GM23338 (cell line): Measurements from ENCODE around the gene ITGA7. TPM values are rescaled to one million over a fixed set of nuclear protein-coding genes. Genes with fewer than 3 reads are reported as not detected.

Source experiments
- ATAC-seq: fragments of 200-7000 bp; cut with Tn5 transposase; 3 replicates; pipeline ENCODE4 v1.9.1; 2020
- DNase-seq: peaks from one replicate; pipeline ENCODE4 v3.0.0-alpha.2; 2015; ENCODE audit warnings: low spot score
- H2AFZ ChIP-seq: fragments of 200-600 bp; sonication (generic); 2 replicates; pipeline ENCODE4 v1.8.0; 2016; ENCODE audit warnings: antibody characterized with exemption, mild to moderate bottlenecking, moderate library complexity
- H3F3A ChIP-seq: fragments of 200-600 bp; sonication (generic); replicated peaks from 2 replicates; pipeline ENCODE4 v1.8.0; 2017; ENCODE audit warnings: antibody characterized with exemption, mixed run types, low read depth
- H3K27ac ChIP-seq: fragments of 200-600 bp; sonication (generic); 2 replicates; pipeline ENCODE4 v1.6.1; 2016; ENCODE audit warnings: low read depth
- H3K27me3 ChIP-seq: fragments of 200-600 bp; sonication (generic); 2 replicates; pipeline ENCODE4 v1.8.0; 2016; ENCODE audit warnings: mild to moderate bottlenecking, mixed run types, moderate library complexity; ENCODE audit not compliant: insufficient read depth
- H3K36me3 ChIP-seq: fragments of 200-600 bp; sonication (generic); 2 replicates; pipeline ENCODE4 v1.8.0; 2016; ENCODE audit warnings: mild to moderate bottlenecking; ENCODE audit not compliant: insufficient read depth
- H3K4me1 ChIP-seq: fragments of 200-600 bp; sonication (generic); 2 replicates; pipeline ENCODE4 v1.8.0; 2016; ENCODE audit warnings: mild to moderate bottlenecking, moderate library complexity; ENCODE audit not compliant: insufficient read depth
- H3K4me2 ChIP-seq: fragments of 200-600 bp; sonication (generic); 2 replicates; pipeline ENCODE4 v1.7.1; 2017; ENCODE audit warnings: mixed run types
- H3K4me3 ChIP-seq: fragments of 200-600 bp; sonication (generic); 2 replicates; pipeline ENCODE4 v1.6.1; 2016; ENCODE audit warnings: mixed run types
- H3K79me2 ChIP-seq: fragments of 200-600 bp; sonication (generic); replicated peaks from 2 replicates; pipeline ENCODE4 v1.8.0; 2017; ENCODE audit warnings: mild to moderate bottlenecking; ENCODE audit not compliant: insufficient read depth
- H3K9me2 ChIP-seq: fragments of 200-600 bp; sonication (generic); 2 replicates; pipeline ENCODE4 v1.8.0; 2017; ENCODE audit not compliant: insufficient read depth
- H4K20me1 ChIP-seq: fragments of 200-600 bp; sonication (generic); replicated peaks from 2 replicates; pipeline ENCODE4 v1.8.0; 2017; ENCODE audit warnings: mild to moderate bottlenecking; ENCODE audit not compliant: insufficient read depth
- H3K27ac Mint-ChIP-seq: 2 replicates; pipeline ENCODE4 v1.8.0; 2020; ENCODE audit warnings: inconsistent platforms, mild to moderate bottlenecking, moderate library complexity, mixed read lengths
- H3K27me3 Mint-ChIP-seq: 3 replicates; pipeline ENCODE4 v1.8.0; 2022; ENCODE audit warnings: low read depth, mild to moderate bottlenecking, moderate library complexity, mixed read lengths, inconsistent platforms; ENCODE audit not compliant: insufficient read depth, poor library complexity
- H3K36me3 Mint-ChIP-seq: 3 replicates; pipeline ENCODE4 v1.8.0; 2021; ENCODE audit warnings: low read depth, mild to moderate bottlenecking, inconsistent platforms, moderate library complexity, mixed read lengths
- H3K4me1 Mint-ChIP-seq: 3 replicates; pipeline ENCODE4 v1.8.0; 2020; ENCODE audit warnings: mild to moderate bottlenecking, inconsistent platforms, mixed read lengths
- H3K4me3 Mint-ChIP-seq: 3 replicates; pipeline ENCODE4 v1.8.0; 2021; ENCODE audit warnings: moderate library complexity, mild to moderate bottlenecking, inconsistent platforms, mixed read lengths
- H3K9me3 Mint-ChIP-seq: 3 replicates; pipeline ENCODE4 v1.8.0; 2020; ENCODE audit warnings: moderate library complexity, mild to moderate bottlenecking, inconsistent platforms, mixed read lengths
- CTCF ChIP-seq, 2 experiments: fragments of 200-600 bp in 1 of 2; sonication (generic) in 1 of 2; conservative IDR thresholded peaks; 2 replicates each; pipeline versions ENCODE4 v1.5.1 to v1.6.1; 2016 to 2017; ENCODE audit warnings: antibody characterized with exemption in 2 of 2, low read depth in 2 of 2, mild to moderate bottlenecking in 2 of 2, moderate library complexity in 1 of 2
- JUNB ChIP-seq: IDR thresholded peaks from one replicate; pipeline ENCODE4 v1.6.1; 2016; ENCODE audit warnings: antibody characterized with exemption; ENCODE audit not compliant: unreplicated experiment
- NANOG ChIP-seq: IDR thresholded peaks from 2 replicates; pipeline ENCODE4 v1.6.1; 2016; ENCODE audit warnings: antibody characterized with exemption, borderline replicate concordance
- REST ChIP-seq: IDR thresholded peaks from one replicate; pipeline ENCODE4 v1.6.1; 2018; ENCODE audit warnings: antibody characterized with exemption; ENCODE audit not compliant: unreplicated experiment
- ZNF114 ChIP-seq: fragments of 250-450 bp; sonication (Bioruptor Pico); IDR thresholded peaks from 2 replicates; pipeline ENCODE4 v1.5.0; 2020; ENCODE audit warnings: mild to moderate bottlenecking, moderate library complexity
- ZNF331 ChIP-seq: fragments of 250-450 bp; sonication (Bioruptor Pico); IDR thresholded peaks from 2 replicates; pipeline ENCODE4 v1.5.0; 2020; ENCODE audit warnings: low read depth, mild to moderate bottlenecking, moderate library complexity
- polyA plus RNA-seq: library from polyadenylated mRNA; unstranded; fragments of >200 nt; fragmentation: Nextera tagmentation; extraction: Ambion mirVana; gene quantifications from 2 replicates; pipeline ENCODE4 v1.2.1, GENCODE V29; 2016
- total RNA-seq: library from RNA; depleted of rRNA; stranded (reverse); fragments of >200 nt; shearing (Covaris generic); gene quantifications from 2 replicates; pipeline ENCODE4 v1.2.3, GENCODE V29; 2014
- TF ChIP-seq, protein P1 (sequence below): IDR thresholded peaks from 2 replicates; pipeline ENCODE4 v1.6.1; 2016; ENCODE audit warnings: antibody characterized with exemption

ITGA7 gene
- total and polyA plus RNA-seq, 2 experiments from 2014 or later: 20.0 to 49.1 TPM

DNA sequence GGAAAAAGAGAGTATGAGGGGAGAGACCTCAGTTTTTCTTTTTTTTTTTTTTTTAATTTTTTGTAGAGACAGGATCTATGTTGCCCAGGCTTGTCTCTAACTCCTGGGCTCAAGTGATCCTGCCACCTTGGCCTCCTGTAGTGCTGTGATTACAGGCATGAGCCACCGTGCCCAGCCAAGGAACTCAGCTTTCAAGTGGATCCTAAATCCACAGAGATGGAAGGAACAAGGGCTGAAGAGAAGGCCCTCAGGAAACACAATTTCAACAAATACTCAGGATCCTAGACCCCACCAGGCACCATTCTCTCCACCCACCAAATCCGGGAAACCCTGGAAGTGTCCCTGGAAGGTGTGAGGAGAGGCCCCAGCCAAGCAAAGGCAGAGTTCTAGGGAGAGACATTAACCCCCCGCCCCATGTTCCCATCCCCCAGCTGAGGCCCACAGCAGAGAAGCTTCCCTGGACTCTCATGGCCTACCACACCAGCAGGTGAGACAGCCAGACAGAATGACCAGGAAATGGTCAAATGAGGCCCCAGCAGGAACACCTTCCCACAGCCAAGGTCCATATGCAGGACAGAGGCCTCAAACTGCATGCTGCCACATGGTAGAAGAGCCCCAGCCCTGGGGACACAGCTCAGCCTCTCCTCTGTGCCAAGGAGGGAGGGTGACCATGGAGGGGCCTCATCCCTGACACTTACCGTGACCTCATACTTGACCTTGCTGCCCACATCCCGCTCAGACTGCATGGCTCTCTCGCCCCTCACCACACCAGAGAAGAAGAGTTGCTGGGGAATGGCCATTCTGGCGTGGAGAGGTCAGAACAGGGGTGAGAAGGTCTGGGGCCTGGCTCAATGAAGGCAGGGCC, 14.1 kb downstream of the ITGA7 start (continued):
- TF ChIP-seq, protein P1, sequence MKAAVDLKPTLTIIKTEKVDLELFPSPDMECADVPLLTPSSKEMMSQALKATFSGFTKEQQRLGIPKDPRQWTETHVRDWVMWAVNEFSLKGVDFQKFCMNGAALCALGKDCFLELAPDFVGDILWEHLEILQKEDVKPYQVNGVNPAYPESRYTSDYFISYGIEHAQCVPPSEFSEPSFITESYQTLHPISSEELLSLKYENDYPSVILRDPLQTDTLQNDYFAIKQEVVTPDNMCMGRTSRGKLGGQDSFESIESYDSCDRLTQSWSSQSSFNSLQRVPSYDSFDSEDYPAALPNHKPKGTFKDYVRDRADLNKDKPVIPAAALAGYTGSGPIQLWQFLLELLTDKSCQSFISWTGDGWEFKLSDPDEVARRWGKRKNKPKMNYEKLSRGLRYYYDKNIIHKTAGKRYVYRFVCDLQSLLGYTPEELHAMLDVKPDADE: no peak
- TF ChIP-seq REST (no peak), ZNF331 (no peak), NANOG (no peak), ZNF114 (no peak), JUNB (no peak)

GRCh38 chr12:55692631-55693322, 14.9 kb downstream of the ITGA7 start:
- Histone ChIP-seq H3K9me2 (no peaks in the 10 kb centered on the region), H3K27ac (no peak overlapping the region), H3F3A (no peaks in the 10 kb centered on the region), H3K4me1 (no peaks in the 10 kb centered on the region), H3K27me3 (no peaks in the 10 kb centered on the region), H3K4me3 (no peak overlapping the region), H3K79me2 (no peaks in the 10 kb centered on the region), H2AFZ (no peak overlapping the region), H3K4me2 (no peak overlapping the region), H4K20me1 (no peaks in the 10 kb centered on the region), H3K36me3 (no peaks in the 10 kb centered on the region; the same call in 1 of the 2 replicates)
- no peak overlapping the region for H3K4me3 Mint-ChIP-seq
- DNase-seq (no peak), ATAC-seq (no peak)
- H3K9me3 Mint-ChIP-seq: no peaks in the 10 kb centered on the region
- H3K27me3 Mint-ChIP-seq: peaks cover 11% of the 10 kb centered on the region
- no peak overlapping the region for H3K27ac Mint-ChIP-seq
- peaks cover 36% of the 10 kb centered on the region for H3K36me3 Mint-ChIP-seq
- H3K4me1 Mint-ChIP-seq: no peaks in the 10 kb centered on the region
- TF ChIP-seq REST (no peak), JUNB (no peak), ZNF331 (no peak), CTCF (conservative IDR thresholded peaks at IDR 0.05; ENCODE audit: low read depth in 2 of 2) (no peak)
